Activated naive CD8-positive, alpha-beta T cell treated with anti-CD3 and anti-CD28 coated beads, Interleukin-2, amount 10 ng/mL, durations not matched to agents 7 days and 5 days (primary cell): ENCODE measurements around the gene TUBGCP5. TPM values are rescaled to one million over a fixed set of nuclear protein-coding genes. Genes with fewer than 3 reads are reported as not detected.
"Not testable (repeated sequence)": the region's sequence is repeated elsewhere in the genome, so short reads cannot be mapped to it uniquely, and the experiment has no call there.

Experiments
- ATAC-seq: fragments of 150-1000 bp; cut with Tn5 transposase; one replicate; pipeline ENCODE4 v1.10.0; 2021; ENCODE audit warnings: low read depth, moderate library complexity
- POLR2A ChIA-PET: fragments of 350-600 bp; sonication (Branson Sonifier 250); formaldehyde crosslinking; loops from one replicate; lab custom pipeline; 2021; ENCODE audit warnings: antibody characterized with exemption; lab: Charles Lee
- DNase-seq: peaks from one replicate; pipeline ENCODE4 v3.0.0; 2021
- H3K27ac Mint-ChIP-seq: one replicate; pipeline ENCODE4 v1.8.0; 2022; ENCODE audit warnings: mild to moderate bottlenecking, mixed read lengths
- H3K27me3 Mint-ChIP-seq: one replicate; pipeline ENCODE4 v1.8.0; 2022; ENCODE audit warnings: mild to moderate bottlenecking, moderate library complexity, mixed read lengths
- H3K36me3 Mint-ChIP-seq: one replicate; pipeline ENCODE4 v1.8.0; 2021; ENCODE audit warnings: mild to moderate bottlenecking, mixed read lengths
- H3K4me1 Mint-ChIP-seq: one replicate; pipeline ENCODE4 v1.8.0; 2021; ENCODE audit warnings: mixed read lengths
- H3K4me3 Mint-ChIP-seq: one replicate; pipeline ENCODE4 v1.8.0; 2022; ENCODE audit warnings: mild to moderate bottlenecking, moderate library complexity, mixed read lengths
- H3K9me3 Mint-ChIP-seq: one replicate; pipeline ENCODE4 v1.8.0; 2021; ENCODE audit warnings: mixed read lengths
- total RNA-seq, 2 experiments: library from RNA; stranded (reverse); gene quantifications; one replicate each; pipeline ENCODE4 v1.2.3, GENCODE V29; 2021

Gene TUBGCP5
- total RNA-seq, 2 experiments from 2014 or later, result 20.4 to 20.8 TPM

DNA sequence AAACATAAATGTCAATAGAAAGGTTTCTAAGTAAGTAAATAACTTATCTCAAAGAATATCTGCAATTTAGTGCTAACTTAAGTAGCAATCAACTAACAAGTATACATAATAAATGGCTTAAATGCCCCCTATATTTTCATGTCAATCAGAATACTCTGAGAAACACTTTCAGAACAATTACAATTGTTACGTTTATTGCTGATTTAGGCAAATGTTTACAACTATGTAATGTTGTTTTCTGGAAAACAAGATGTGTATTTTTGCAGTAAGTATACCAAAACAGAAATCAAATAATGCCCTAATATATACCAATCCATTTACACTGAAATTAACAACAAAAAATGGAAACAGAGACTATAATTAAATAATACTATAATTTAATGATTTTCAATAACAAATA lies 13.2 kb downstream of the TUBGCP5 start:
- no peak overlapping the region for H3K4me3 Mint-ChIP-seq
- no peaks in the 10 kb centered on the region for H3K4me1 Mint-ChIP-seq
- DNase-seq, result no peak
- POLR2A ChIA-PET, result interaction anchor here (1.9 kb wide), 1 partner anchor 13 kb away, joined by 10 read pairs; the partner anchor contains the start of gene TUBGCP5
- no peaks in the 10 kb centered on the region for H3K27me3 Mint-ChIP-seq
- H3K27ac Mint-ChIP-seq, result no peak overlapping the region
- H3K36me3 Mint-ChIP-seq, result peaks cover 11% of the 10 kb centered on the region
- no peaks in the 10 kb centered on the region for H3K9me3 Mint-ChIP-seq
- ATAC-seq, result no peak

DNA sequence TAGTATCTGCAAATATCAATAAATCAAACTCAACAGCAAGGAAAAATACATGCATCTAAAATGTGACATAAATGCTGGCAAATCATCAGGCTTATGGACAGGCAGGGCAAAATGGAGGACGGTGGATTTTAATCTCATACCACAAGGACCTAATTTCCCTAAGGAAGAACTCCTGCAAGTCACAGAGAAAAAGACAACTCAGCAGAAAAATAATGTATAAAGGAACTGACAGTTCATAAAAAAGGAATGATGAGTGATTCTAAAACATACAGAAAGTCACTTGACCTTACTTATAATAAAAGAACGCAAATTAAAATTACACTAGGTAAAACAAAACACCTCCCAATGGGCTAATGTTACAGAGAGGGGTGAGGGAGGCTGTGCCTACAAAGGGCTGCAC lies 17.2 kb downstream of the TUBGCP5 start:
- Mint-ChIP-seq H3K4me3 (no peak overlapping the region), H3K4me1 (no peaks in the 10 kb centered on the region), H3K36me3 (peaks cover 10% of the 10 kb centered on the region), H3K27ac (no peak overlapping the region), H3K27me3 (no peaks in the 10 kb centered on the region), H3K9me3 (no peaks in the 10 kb centered on the region)
- POLR2A ChIA-PET, result no interaction called here
- DNase-seq, result no peak
- no peak for ATAC-seq

DNA sequence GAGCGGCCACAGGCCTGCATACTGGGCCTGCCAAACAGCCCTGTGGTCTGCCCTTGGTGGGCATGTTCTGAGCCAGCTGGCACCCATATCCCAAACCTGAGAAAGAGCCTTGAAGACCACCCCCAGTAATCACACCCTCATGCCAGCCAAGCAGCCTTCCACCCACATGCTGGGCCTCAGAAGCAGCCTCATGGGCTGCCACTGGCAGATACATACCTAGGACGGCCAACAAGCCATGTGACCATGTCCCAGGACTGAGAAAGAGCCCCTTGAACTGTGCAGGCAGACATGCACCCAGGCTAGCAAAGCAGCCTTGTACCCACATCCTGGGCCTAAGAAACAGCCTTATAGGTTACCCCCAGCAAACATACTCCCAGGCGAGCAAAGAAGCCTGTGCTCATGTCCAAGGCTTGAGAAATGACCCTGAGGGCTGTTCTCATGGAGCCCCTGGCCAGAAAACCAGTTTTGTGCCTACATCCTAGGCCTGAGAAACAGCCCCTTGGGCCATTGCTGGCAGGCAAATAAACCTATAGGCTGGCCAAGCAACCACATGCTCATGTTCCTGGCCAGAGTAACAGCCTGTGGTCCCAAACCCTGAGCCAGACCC lies 24.9 kb downstream of the TUBGCP5 start:
- Mint-ChIP-seq H3K4me3 (no peak overlapping the region), H3K27ac (peak overlapping the region; percentile 30), H3K27me3 (no peaks in the 10 kb centered on the region), H3K4me1 (peaks cover 3% of the 10 kb centered on the region), H3K9me3 (no peaks in the 10 kb centered on the region), H3K36me3 (peaks cover 20% of the 10 kb centered on the region)
- no peak for DNase-seq
- POLR2A ChIA-PET, result no interaction called here
- ATAC-seq, result no peak

DNA sequence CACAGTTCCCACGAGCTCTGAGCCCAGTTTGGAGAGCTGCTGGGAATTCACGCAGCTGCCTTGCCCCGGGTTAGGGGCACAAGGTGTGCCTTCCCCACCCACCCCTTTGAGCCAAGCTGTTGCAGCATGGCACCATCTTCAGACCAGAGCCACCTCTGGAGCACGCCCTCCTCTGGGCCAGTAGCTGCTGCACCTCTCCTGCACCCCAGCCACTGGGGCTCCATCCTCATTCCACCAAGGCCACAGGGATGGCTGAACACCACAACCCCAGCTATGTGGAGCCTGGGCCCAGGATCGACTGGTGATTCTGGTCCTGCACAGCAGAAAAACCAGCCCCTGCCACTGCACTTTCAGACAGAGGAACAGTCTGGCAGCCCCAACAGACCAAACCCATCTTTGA lies 25.7 kb downstream of the TUBGCP5 start:
- no peaks in the 10 kb centered on the region for H3K27me3 Mint-ChIP-seq
- H3K4me3 Mint-ChIP-seq, result no peak overlapping the region
- no peak overlapping the region for H3K27ac Mint-ChIP-seq
- POLR2A ChIA-PET, result no interaction called here
- no peak for ATAC-seq
- peaks cover 20% of the 10 kb centered on the region for H3K36me3 Mint-ChIP-seq
- H3K4me1 Mint-ChIP-seq, result peaks cover 3% of the 10 kb centered on the region
- H3K9me3 Mint-ChIP-seq, result no peaks in the 10 kb centered on the region
- DNase-seq, result no peak

DNA sequence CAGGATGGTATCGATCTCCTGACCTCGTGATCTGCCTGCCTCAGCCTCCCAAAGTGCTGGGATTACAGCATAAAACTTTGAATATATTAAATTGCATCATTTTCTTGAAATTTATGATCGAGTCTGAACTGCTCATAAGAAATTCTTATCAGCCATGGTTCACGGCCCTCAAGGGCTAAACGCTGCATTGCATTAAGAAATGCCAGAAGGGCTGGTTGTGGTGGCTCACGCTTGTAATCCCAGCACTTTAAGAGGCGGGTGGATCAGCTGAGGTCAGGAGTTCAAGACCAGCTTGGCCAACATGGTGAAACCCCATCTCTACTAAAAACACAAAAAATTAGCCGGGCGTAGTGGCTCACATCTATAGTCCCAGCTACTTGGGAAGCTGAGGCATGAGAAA lies 26.8 kb downstream of the TUBGCP5 start:
- H3K9me3 Mint-ChIP-seq, H3K27me3 Mint-ChIP-seq, H3K4me1 Mint-ChIP-seq, H3K4me3 Mint-ChIP-seq, ATAC-seq, H3K27ac Mint-ChIP-seq, DNase-seq, POLR2A ChIA-PET: not testable (repeated sequence)
- peaks cover 22% of the 10 kb centered on the region for H3K36me3 Mint-ChIP-seq

DNA sequence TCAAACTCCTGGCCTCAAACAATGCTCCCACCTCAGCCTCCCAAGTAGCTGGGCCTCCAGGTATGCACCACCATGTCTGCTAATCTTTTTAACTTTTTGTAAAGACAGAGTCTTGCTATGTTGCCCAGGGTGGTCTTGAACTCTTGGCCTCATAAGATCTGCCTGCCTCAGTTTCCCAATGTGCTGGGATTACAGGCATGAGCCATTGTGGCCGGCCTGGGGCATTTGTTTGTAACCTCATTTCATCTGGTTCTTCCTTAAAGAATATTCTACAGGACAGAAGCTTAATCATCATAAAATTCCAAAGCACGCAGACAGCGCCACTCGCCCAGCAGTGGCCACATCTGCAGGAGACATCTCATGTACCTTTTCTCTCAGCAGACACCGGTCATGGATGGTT lies 35.6 kb downstream of the TUBGCP5 start:
- Mint-ChIP-seq H3K27me3 (no peaks in the 10 kb centered on the region), H3K4me3 (no peak overlapping the region), H3K27ac (no peak overlapping the region), H3K4me1 (no peaks in the 10 kb centered on the region), H3K36me3 (peaks cover 22% of the 10 kb centered on the region), H3K9me3 (no peaks in the 10 kb centered on the region)
- POLR2A ChIA-PET, result no interaction called here
- no peak for ATAC-seq
- no peak for DNase-seq

DNA sequence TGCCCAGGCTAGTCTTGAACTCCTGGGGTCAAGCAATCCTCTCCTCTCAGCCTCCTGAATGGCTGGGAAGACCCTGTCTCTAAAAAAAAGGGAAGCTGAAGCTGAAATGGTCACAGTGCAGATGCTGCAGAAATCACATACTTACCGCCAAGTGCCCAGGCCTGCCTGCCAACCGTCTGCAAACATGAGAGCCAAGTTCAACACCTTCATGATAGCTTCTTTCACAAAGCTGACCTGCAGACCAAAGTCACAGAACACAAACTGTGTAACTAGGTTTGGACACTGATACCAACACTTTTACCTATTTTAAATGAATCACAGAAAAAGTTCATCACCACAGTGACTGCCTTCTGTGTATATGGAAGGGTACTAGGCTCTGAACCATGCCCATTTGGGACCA lies 36.4 kb downstream of the TUBGCP5 start:
- DNase-seq (no peak), ATAC-seq (no peak)
- H3K27ac Mint-ChIP-seq, result no peak overlapping the region
- POLR2A ChIA-PET, result no interaction called here
- H3K9me3 Mint-ChIP-seq, result no peaks in the 10 kb centered on the region
- H3K4me1 Mint-ChIP-seq, result no peaks in the 10 kb centered on the region
- H3K27me3 Mint-ChIP-seq, result no peaks in the 10 kb centered on the region
- H3K36me3 Mint-ChIP-seq, result peaks cover 25% of the 10 kb centered on the region
- no peak overlapping the region for H3K4me3 Mint-ChIP-seq

GRCh38 chr15:22995795-22996194 lies 43.6 kb downstream of the TUBGCP5 start:
- Mint-ChIP-seq H3K27me3 (no peaks in the 10 kb centered on the region), H3K27ac (no peak overlapping the region), H3K9me3 (no peaks in the 10 kb centered on the region), H3K4me1 (no peaks in the 10 kb centered on the region), H3K4me3 (no peak overlapping the region), H3K36me3 (peaks cover 20% of the 10 kb centered on the region)
- DNase-seq (no peak), ATAC-seq (no peak)
- POLR2A ChIA-PET, result no interaction called here

- H3K9me3 Mint-ChIP-seq, result no peaks in the 10 kb centered on the region
- H3K4me3 Mint-ChIP-seq, result no peak overlapping the region
- no peak for DNase-seq
- H3K27me3 Mint-ChIP-seq, result no peaks in the 10 kb centered on the region
- POLR2A ChIA-PET, result no interaction called here
- ATAC-seq, result no peak
- H3K27ac Mint-ChIP-seq, result no peak overlapping the region
- peaks cover 9% of the 10 kb centered on the region for H3K36me3 Mint-ChIP-seq
- no peaks in the 10 kb centered on the region for H3K4me1 Mint-ChIP-seq
Measured at GRCh38 chr15:22992024-22992326, 47.4 kb downstream of the TUBGCP5 start.

GRCh38 chr15:22989576-22990477 lies 49.5 kb downstream of the TUBGCP5 start:
- no peak overlapping the region for H3K4me3 Mint-ChIP-seq
- no peaks in the 10 kb centered on the region for H3K27me3 Mint-ChIP-seq
- ATAC-seq, result no peak
- DNase-seq, result no peak
- POLR2A ChIA-PET, result no interaction called here
- H3K27ac Mint-ChIP-seq, result no peak overlapping the region
- peaks cover 5% of the 10 kb centered on the region for H3K36me3 Mint-ChIP-seq
- H3K9me3 Mint-ChIP-seq, result no peaks in the 10 kb centered on the region
- H3K4me1 Mint-ChIP-seq, result no peaks in the 10 kb centered on the region

DNA sequence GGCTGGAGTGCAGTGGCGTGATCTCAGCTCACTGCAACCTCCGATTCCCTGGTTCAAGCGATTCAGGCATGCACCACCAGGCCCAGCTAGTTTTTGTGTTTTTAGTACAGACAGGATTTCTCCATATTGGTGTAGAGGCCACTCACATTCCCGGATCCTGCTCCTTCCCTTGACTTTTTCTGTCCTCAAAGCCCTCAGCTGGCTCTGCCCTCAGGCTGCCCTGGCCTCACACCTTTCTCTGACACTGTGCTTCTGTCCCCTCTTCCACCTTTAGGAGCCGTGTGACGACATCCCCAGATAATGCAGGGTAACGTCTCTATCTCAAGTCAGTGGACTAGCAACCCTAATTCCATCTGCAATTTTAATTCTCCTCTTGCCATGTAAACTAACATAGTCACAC lies 50.6 kb downstream of the TUBGCP5 start:
- H3K9me3 Mint-ChIP-seq, result no peaks in the 10 kb centered on the region
- DNase-seq (no peak), ATAC-seq (no peak)
- H3K4me3 Mint-ChIP-seq, result no peak overlapping the region
- H3K27ac Mint-ChIP-seq, result no peak overlapping the region
- no peaks in the 10 kb centered on the region for H3K27me3 Mint-ChIP-seq
- peaks cover 4% of the 10 kb centered on the region for H3K36me3 Mint-ChIP-seq
- no peaks in the 10 kb centered on the region for H3K4me1 Mint-ChIP-seq
- POLR2A ChIA-PET, result no interaction called here

DNA sequence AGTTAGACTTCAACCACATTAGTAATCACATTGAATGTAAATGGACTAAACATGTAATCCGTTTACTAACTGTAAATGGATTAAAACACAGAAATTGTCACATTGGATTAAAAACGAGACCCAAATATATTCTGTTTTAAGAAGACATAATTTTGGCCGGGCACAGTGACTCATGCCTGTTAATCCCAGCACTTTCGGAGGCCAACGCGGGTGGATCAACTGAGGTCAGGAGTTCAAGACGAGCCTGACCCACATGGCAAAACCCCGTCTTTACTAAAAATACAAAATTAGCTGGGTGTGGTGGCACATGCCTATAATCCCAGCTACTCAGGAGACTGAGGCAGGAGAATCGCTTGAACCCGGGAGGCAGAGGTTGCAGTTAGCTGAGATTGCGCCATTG lies 57.4 kb downstream of the TUBGCP5 start:
- H3K27ac Mint-ChIP-seq, ATAC-seq, H3K4me3 Mint-ChIP-seq, DNase-seq, H3K36me3 Mint-ChIP-seq, POLR2A ChIA-PET, H3K9me3 Mint-ChIP-seq: not testable (repeated sequence)
- Mint-ChIP-seq H3K4me1 (peaks cover 16% of the 10 kb centered on the region), H3K27me3 (peaks cover 24% of the 10 kb centered on the region)

- POLR2A ChIA-PET, result no interaction called here
- H3K36me3 Mint-ChIP-seq, result no peaks in the 10 kb centered on the region
- H3K4me1 Mint-ChIP-seq, result peaks cover 16% of the 10 kb centered on the region
- peaks cover 27% of the 10 kb centered on the region for H3K27me3 Mint-ChIP-seq
- H3K27ac Mint-ChIP-seq, result no peak overlapping the region
- no peaks in the 10 kb centered on the region for H3K9me3 Mint-ChIP-seq
- H3K4me3 Mint-ChIP-seq, result peak overlapping the region; percentile 73
- DNase-seq (no peak), ATAC-seq (no peak)
Measured at GRCh38 chr15:22981051-22981840, 58.1 kb downstream of the TUBGCP5 start.
